HUES6 (cell line): ENCODE results near the gene FBH1.
A peak's percentile ranks its signal among the peaks of the same experiment; 100 is the strongest.

Experiments
- H3K27ac ChIP-seq: 2 replicates; pipeline ENCODE4 v1.7.0; 2013; ENCODE audit warnings: low read depth, mild to moderate bottlenecking, low read length, inconsistent platforms
- H3K27me3 ChIP-seq: 2 replicates; pipeline ENCODE4 v1.6.1; 2013; ENCODE audit warnings: low read length; ENCODE audit not compliant: control insufficient read depth, insufficient read depth
- H3K36me3 ChIP-seq: 2 replicates; pipeline ENCODE4 v1.6.1; 2013; ENCODE audit warnings: low read length; ENCODE audit not compliant: control insufficient read depth, insufficient read depth
- H3K4me1 ChIP-seq: 2 replicates; pipeline ENCODE4 v1.6.1; 2013; ENCODE audit warnings: low read length; ENCODE audit not compliant: control insufficient read depth, insufficient read depth
- H3K4me3 ChIP-seq: 2 replicates; pipeline ENCODE4 v1.5.1; 2013; ENCODE audit warnings: low read depth, low read length
- H3K9ac ChIP-seq: one replicate; pipeline ENCODE4 v1.6.1; 2013; ENCODE audit warnings: mild to moderate bottlenecking, low read length
- H3K9me3 ChIP-seq: 2 replicates; pipeline ENCODE4 v1.6.1; 2013; ENCODE audit warnings: low read depth, low read length; ENCODE audit not compliant: control insufficient read depth, insufficient read depth

Gene FBH1

DNA sequence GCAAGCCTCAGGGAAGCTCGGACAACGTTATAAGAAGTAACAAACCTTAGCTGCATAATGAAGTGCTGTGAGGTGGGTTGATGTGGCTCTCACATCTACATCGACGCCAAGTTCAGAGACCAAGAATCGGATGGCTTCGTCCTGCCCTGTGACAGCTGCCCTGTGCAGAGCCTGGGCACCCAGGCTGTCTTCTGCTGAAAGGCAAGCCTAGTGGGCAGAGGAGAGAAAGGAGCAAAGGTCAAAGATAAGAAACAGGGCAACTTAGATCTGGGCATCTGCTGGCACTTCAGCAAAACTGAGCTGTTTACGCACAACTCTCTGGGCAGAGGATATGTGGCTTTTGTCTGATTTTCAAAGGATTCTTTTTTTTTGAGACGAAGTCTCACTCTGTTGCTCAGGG is 7.1 kb upstream of the FBH1 start:
- H3K36me3 ChIP-seq, result peaks cover 76% of the 10 kb centered on the region
- no peaks in the 10 kb centered on the region for H3K9me3 ChIP-seq

DNA sequence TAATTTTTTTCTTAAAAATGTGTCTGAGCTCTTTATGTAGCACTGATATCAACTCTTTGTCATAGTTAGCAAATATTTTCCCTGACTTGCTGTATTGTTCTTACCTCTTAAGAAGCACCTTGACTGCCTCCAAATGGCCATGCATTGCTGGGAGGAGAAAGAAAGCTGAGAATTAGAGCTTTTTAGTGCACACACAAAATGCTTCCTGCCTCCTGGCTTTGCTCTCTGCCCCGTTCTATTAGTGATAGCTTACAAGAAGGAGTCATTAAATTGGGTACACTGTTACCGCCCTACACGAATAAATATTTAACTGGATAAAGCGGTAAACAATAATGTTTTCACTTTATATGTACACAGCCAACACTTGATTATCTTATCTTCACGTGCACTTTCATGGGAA is 4.4 kb upstream of the FBH1 start:
- H3K36me3 ChIP-seq, result peaks cover 55% of the 10 kb centered on the region

More for the DNA sequence above, 7.1 kb upstream of the FBH1 start:
- no peak overlapping the region for H3K27ac ChIP-seq
- H3K9ac ChIP-seq, result no peak overlapping the region
- H3K4me3 ChIP-seq, result no peak overlapping the region
- peaks cover 3% of the 10 kb centered on the region; the same call in 1 of the 2 replicates for H3K4me1 ChIP-seq
- no peaks in the 10 kb centered on the region for H3K27me3 ChIP-seq

DNA sequence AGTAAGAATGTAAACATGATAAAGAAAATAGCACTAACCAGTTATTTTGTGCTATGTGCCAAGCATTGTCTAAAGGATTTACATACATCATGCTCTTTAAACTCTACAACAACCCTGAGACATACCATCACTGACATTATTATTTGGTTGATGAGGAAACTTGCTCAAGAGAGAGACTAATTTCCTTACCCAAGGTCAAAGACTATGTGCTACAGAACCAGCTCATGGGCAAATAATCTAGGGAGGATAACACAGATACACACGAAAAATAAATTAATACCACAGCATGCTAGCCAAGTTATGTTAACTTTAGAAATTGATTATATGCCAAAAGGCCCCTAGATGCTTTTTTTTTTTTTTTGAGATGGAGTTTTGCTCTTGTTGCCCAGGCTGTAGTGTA is 3.0 kb upstream of the FBH1 start:
- Histone ChIP-seq H3K36me3 (peaks cover 52% of the 10 kb centered on the region), H3K4me1 (peaks cover 19% of the 10 kb centered on the region; the same call in 1 of the 2 replicates), H3K27ac (no peak overlapping the region), H3K27me3 (no peaks in the 10 kb centered on the region), H3K4me3 (no peak overlapping the region), H3K9ac (no peak overlapping the region), H3K9me3 (no peaks in the 10 kb centered on the region)

More for the DNA sequence above, 4.4 kb upstream of the FBH1 start:
- Histone ChIP-seq H3K9ac (no peak overlapping the region), H3K27ac (no peak overlapping the region), H3K9me3 (no peaks in the 10 kb centered on the region), H3K4me1 (peaks cover 11% of the 10 kb centered on the region; the same call in 1 of the 2 replicates), H3K27me3 (no peaks in the 10 kb centered on the region), H3K4me3 (no peak overlapping the region)

DNA sequence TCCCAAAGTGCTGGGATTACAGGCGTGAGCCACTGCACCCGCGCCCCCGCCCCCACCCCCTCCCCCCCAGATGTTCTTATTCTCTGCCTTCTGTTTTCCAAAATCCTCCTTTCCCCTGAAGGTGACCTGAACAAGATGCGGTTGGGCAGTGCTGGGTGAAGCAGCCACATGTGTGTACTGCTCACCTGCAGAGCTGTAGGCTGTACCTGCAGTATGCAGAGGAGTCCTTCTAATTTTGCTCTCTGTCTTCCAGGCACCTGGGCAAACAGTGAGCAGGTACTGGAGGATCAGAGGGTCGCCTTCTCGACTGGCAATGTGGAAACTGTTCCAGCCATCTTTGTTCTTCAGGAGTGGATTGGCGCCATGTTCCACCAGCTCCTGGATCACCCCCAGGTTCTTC is 2.4 kb upstream of the FBH1 start:
- H3K27ac ChIP-seq, result no peak overlapping the region
- H3K9ac ChIP-seq, result no peak overlapping the region
- peak overlapping the region; percentile 98 for H3K4me3 ChIP-seq
- H3K27me3 ChIP-seq, result no peaks in the 10 kb centered on the region
- no peaks in the 10 kb centered on the region for H3K9me3 ChIP-seq
- peaks cover 46% of the 10 kb centered on the region for H3K36me3 ChIP-seq
- peaks cover 19% of the 10 kb centered on the region; the same call in 1 of the 2 replicates for H3K4me1 ChIP-seq

DNA sequence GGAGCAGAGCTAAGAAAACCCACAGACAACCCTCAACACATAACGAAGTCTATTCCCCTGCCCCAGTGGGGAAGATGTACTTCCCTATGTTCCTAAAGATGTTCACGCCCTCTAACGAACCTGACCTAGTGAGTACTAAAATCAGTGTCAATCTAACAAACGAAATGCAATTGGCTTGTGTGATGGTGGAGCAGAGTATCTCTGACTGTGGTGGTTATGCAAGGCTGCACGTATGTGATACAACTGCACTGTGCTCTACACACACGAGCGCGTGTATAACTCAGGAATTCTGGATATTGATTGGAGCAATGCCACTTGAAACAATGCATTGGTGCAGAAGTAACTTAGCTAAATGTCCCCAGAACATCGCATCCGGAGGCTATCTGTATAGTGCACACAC is 1.7 kb upstream of the FBH1 start:
- Histone ChIP-seq H3K36me3 (peaks cover 42% of the 10 kb centered on the region), H3K27me3 (no peaks in the 10 kb centered on the region), H3K9ac (peak overlapping the region; percentile 90), H3K27ac (no peak overlapping the region), H3K9me3 (no peaks in the 10 kb centered on the region), H3K4me1 (peaks cover 19% of the 10 kb centered on the region; the same call in 1 of the 2 replicates), H3K4me3 (peak overlapping the region; percentile 98)

DNA sequence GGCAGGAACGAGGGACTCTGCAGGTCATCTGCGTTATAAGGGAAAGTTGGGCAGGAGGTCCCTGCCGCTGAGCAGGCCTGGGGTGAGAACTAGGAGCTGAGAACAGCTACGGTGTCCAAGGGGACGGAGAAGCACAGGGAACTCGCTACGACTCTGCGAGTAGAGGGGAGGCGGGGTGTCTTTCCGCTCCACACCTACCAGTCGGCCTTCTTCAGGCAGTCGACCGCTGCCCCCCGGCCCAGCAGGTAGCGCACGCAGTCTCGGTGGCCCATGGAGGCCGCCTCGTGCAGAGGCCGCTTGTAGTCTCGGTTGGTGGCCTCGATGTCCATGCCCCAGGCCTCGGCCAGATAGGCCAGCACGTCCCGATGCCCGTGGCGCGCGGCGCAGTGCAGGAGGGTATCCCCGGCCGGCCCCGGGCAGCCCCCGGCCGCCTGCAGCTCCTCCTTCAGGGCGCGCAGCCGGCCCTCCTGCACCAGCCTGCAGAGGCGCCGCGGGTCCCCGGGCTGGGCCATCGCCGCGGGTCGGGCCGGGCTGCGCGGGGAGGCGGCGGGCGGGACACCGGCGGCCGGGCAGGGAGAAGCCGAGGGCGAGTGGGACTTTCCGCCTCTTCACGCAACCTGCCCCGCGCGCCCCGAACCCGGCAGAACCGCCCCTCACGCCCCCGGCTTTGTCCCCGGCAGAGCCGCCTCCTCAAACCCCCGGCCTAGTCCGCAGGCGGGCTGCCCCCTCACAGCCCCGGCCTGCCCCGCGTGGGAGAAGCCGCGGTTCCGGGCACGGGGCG is 1.0 kb upstream of the FBH1 start:
- H3K9ac ChIP-seq, result peak overlapping the region; percentile 90
- H3K4me1 ChIP-seq, result peaks cover 19% of the 10 kb centered on the region; the same call in 1 of the 2 replicates
- no peaks in the 10 kb centered on the region for H3K9me3 ChIP-seq
- H3K27me3 ChIP-seq, result no peaks in the 10 kb centered on the region
- H3K27ac ChIP-seq, result peak overlapping the region; percentile 64; the same call in 1 of the 2 replicates
- peaks cover 41% of the 10 kb centered on the region for H3K36me3 ChIP-seq
- H3K4me3 ChIP-seq, result peak overlapping the region; percentile 98

DNA sequence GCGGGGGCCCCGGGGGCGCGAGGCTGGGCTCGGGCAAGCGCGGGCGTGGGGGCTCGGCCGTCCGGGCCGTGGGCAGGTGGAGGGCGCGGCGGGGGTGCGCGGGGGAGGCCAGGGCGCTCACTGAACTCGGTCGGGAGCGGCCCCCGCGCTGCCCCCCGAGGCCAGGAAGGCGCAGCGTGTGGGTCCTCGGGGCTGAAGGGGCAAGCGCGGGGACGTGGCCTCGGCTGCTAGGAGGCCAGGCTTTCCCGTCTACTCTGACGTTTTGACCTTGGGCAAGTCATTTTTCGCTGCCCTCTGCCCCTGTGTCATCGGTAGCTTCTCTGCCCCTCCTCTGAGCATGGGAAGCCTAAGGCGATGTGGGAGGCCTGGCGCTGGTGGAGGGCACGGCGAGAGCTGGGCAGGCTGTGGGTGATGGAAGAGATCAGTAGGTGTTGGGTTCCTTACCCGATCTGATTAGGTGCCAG is 441 bp downstream of the FBH1 start:
- no peaks in the 10 kb centered on the region for H3K9me3 ChIP-seq
- peaks cover 19% of the 10 kb centered on the region; the same call in 1 of the 2 replicates for H3K4me1 ChIP-seq
- peak overlapping the region; percentile 88 for H3K4me3 ChIP-seq
- no peaks in the 10 kb centered on the region for H3K27me3 ChIP-seq
- peak overlapping the region; percentile 78 for H3K9ac ChIP-seq
- H3K36me3 ChIP-seq, result peaks cover 45% of the 10 kb centered on the region
- no peak overlapping the region for H3K27ac ChIP-seq

DNA sequence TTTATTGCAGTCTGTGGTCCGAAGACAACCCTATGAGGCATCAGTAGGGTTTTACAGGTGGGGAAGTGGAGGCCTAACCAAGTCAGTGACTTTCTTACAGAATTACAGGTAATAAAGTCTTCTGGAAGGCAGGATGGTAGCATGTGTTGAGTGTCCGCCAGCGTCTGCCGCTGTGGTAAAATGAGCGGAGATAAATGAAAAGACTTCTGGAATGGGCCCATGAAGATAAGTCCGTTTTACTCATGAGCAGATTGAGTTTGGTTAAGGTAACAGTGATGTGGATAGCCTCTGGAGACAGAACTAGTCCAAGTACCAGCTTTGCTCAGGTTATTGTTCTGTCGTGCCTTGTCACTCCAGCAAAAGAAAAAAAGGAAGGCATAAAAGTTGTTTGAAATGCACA is 966 bp downstream of the FBH1 start:
- no peaks in the 10 kb centered on the region for H3K9me3 ChIP-seq
- H3K27me3 ChIP-seq, result no peaks in the 10 kb centered on the region
- peaks cover 19% of the 10 kb centered on the region; the same call in 1 of the 2 replicates for H3K4me1 ChIP-seq
- peak overlapping the region; percentile 88 for H3K4me3 ChIP-seq
- H3K27ac ChIP-seq, result no peak overlapping the region
- H3K36me3 ChIP-seq, result peaks cover 45% of the 10 kb centered on the region
- H3K9ac ChIP-seq, result peak overlapping the region; percentile 78

DNA sequence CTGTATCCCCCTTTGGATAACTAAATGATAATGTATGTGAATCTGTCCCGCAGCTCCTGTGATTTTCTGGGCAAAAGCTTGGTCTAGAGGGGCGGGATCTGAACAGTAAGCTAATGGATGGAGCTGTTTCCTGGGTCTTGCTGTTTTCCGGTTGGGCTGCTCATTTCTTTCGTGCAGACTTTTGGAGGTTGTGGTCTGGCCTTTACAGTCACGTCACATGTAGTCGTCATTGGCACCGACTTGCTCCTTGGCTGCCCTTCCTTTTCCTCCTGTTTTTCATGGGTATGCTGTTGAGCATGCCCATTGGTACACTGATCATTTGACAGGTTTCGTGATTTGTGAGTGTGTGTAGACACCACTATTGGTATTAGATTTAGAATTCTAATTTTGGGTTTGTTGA is 2.0 kb downstream of the FBH1 start:
- H3K9ac ChIP-seq, result no peak overlapping the region
- no peak overlapping the region for H3K4me3 ChIP-seq
- H3K4me1 ChIP-seq, result peaks cover 19% of the 10 kb centered on the region; the same call in 1 of the 2 replicates
- H3K9me3 ChIP-seq, result no peaks in the 10 kb centered on the region
- H3K27me3 ChIP-seq, result no peaks in the 10 kb centered on the region
- H3K36me3 ChIP-seq, result peaks cover 36% of the 10 kb centered on the region
- H3K27ac ChIP-seq, result no peak overlapping the region

DNA sequence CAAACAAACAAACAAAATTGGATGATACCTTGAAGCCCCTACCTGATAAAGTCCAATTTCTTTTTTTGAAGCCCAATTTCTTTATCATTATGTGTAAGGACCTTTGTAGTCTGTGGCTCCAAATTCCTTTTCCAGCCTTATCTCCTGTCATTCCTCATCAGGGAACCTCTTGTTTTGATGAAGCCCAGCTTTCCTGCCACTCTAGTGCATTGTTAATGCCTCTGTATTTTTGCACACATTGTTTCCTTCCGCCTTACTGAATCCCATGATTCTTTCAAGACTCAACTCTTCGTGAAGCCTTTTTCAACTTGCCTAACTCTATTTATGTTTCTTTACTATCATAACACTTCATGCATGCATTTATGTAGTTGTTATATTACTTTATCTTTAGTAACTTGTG is 3.3 kb downstream of the FBH1 start:
- Histone ChIP-seq H3K9me3 (no peaks in the 10 kb centered on the region), H3K27ac (no peak overlapping the region), H3K4me1 (peaks cover 12% of the 10 kb centered on the region; the same call in 1 of the 2 replicates), H3K4me3 (no peak overlapping the region), H3K9ac (no peak overlapping the region), H3K27me3 (no peaks in the 10 kb centered on the region), H3K36me3 (peaks cover 33% of the 10 kb centered on the region)

DNA sequence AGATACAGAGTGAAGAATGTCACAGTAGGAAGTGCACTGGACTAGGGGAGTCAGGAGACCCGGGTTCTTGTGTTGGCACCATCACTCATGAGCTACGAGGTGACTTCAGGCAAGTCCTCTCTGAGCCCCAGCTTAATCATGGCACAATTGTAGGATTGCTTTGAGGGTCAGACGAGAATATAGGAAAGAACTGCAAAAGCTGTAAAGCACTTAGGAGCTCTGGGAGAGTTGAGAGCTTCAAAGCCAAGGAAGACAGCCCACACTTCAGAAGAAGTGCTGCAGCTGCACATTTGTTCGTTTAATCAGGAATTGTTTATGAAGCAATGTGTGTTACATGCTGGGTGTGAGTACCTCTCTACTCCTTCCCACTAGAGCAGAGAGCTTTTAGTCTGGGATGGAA is 4.4 kb downstream of the FBH1 start:
- Histone ChIP-seq H3K4me1 (peaks cover 7% of the 10 kb centered on the region; the same call in 1 of the 2 replicates), H3K36me3 (peaks cover 33% of the 10 kb centered on the region), H3K27ac (no peak overlapping the region), H3K9me3 (no peaks in the 10 kb centered on the region), H3K4me3 (no peak overlapping the region), H3K27me3 (no peaks in the 10 kb centered on the region), H3K9ac (no peak overlapping the region)
